Measurements from ENCODE around the gene ARHGEF37. TPM values are rescaled to one million over a fixed set of nuclear protein-coding genes. Genes with fewer than 3 reads are reported as not detected.

Gene ARHGEF37
- total and polyA plus RNA-seq, 4 donors = 2.2 to 9.1 (median 3.7) TPM

DNA sequence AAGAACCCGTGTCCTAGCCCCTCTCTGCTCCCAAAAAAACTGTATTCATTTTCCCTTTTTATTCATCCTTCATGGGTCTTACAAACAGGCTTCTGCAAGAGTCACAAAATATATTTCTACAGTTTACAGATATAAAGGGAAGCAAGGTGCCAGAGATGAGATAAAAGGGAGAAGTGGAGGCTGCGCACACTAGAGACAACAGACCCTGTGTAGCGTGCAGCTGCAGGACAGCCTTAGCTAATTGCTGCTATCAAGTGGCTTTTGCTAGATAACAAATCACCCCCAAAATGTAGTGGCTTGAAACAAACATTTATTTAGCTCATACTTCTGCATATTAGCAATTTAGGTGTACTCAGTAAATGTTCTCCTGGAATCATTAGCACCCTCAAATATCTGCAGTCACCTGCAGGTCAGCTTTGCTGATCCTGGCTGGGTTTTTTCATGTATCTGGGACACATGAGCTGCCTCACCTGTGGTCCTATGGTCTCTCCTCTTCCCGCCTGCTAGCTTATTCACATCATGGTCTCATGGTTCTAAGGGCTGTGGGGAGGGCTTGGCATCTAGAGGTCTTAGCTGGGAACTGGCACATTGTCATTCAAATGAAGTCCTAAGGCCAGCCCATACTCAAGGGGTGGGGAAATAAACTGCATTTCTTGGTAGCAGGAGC is 29.4 kb downstream of the ARHGEF37 start:
- peaks cover 0 to 13% (median 3%) of the 10 kb centered on the region in 5 donors for H3K4me1 ChIP-seq (ENCODE audit: control insufficient read depth in 5 of 5, insufficient read depth in 5 of 5, low read length in 5 of 5)
- WGBS, 2 donors = 94 to 96% methylated on average over 4 of the region's 4 CpGs
- peaks cover 0 to 9% (median 2%) of the 10 kb centered on the region in 4 donors for H3K36me3 ChIP-seq (ENCODE audit: control insufficient read depth in 4 of 4, insufficient read depth in 4 of 4, low read length in 4 of 4)
- no peaks in the 10 kb centered on the region for H3K27me3 ChIP-seq (ENCODE audit: control insufficient read depth in 3 of 3, insufficient read depth in 3 of 3, low read length in 2 of 3)
- peak overlapping the region in 1 of 2 donors; percentile 1 for H3K9ac ChIP-seq (ENCODE audit: insufficient read depth in 1 of 2, low read length in 2 of 2)
- peaks cover 0 to 4% (median 0%) of the 10 kb centered on the region in 4 donors for H3K9me3 ChIP-seq (ENCODE audit: control insufficient read depth in 4 of 4, insufficient read depth in 3 of 4, low read length in 3 of 4)
- DNase-seq = no peak
- H3K27ac ChIP-seq (ENCODE audit: low read depth in 1 of 2, low read length in 1 of 2) = no peak overlapping the region
- TF ChIP-seq, protein P1, sequence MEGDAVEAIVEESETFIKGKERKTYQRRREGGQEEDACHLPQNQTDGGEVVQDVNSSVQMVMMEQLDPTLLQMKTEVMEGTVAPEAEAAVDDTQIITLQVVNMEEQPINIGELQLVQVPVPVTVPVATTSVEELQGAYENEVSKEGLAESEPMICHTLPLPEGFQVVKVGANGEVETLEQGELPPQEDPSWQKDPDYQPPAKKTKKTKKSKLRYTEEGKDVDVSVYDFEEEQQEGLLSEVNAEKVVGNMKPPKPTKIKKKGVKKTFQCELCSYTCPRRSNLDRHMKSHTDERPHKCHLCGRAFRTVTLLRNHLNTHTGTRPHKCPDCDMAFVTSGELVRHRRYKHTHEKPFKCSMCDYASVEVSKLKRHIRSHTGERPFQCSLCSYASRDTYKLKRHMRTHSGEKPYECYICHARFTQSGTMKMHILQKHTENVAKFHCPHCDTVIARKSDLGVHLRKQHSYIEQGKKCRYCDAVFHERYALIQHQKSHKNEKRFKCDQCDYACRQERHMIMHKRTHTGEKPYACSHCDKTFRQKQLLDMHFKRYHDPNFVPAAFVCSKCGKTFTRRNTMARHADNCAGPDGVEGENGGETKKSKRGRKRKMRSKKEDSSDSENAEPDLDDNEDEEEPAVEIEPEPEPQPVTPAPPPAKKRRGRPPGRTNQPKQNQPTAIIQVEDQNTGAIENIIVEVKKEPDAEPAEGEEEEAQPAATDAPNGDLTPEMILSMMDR (IDR thresholded peaks at IDR 0.05; ENCODE audit: control extremely low read depth, extremely low read depth) = no peak
- H3K4me3 ChIP-seq = no peak overlapping the region
- ATAC-seq (ENCODE audit: insufficient read depth, low FRiP score) = no peak

GRCh38 chr5:149611326-149611725 is 30.0 kb downstream of the ARHGEF37 start:
- ATAC-seq (ENCODE audit: insufficient read depth, low FRiP score) (no peak), DNase-seq (peak; percentile 82 to 90 (median 89))
- Histone ChIP-seq H3K4me3 (no peak overlapping the region), H3K9me3 (ENCODE audit: control insufficient read depth in 4 of 4, insufficient read depth in 3 of 4, low read length in 3 of 4) (peaks cover 0 to 4% (median 0%) of the 10 kb centered on the region in 4 donors), H3K36me3 (ENCODE audit: control insufficient read depth in 4 of 4, insufficient read depth in 4 of 4, low read length in 4 of 4) (peaks cover 0 to 9% (median 2%) of the 10 kb centered on the region in 4 donors), H3K9ac (ENCODE audit: insufficient read depth in 1 of 2, low read length in 2 of 2) (peak overlapping the region in 1 of 2 donors; percentile 1), H3K27me3 (ENCODE audit: control insufficient read depth in 3 of 3, insufficient read depth in 3 of 3, low read length in 2 of 3) (no peaks in the 10 kb centered on the region), H3K4me1 (ENCODE audit: control insufficient read depth in 5 of 5, insufficient read depth in 5 of 5, low read length in 5 of 5) (peaks cover 0 to 13% (median 0%) of the 10 kb centered on the region in 5 donors), H3K27ac (ENCODE audit: low read depth in 1 of 2, low read length in 1 of 2) (no peak overlapping the region)
- WGBS, 2 donors = 75 to 79% methylated on average over 5 of the region's 5 CpGs
- TF ChIP-seq, protein P1 (IDR thresholded peaks at IDR 0.05; ENCODE audit: control extremely low read depth, extremely low read depth) = no peak

GRCh38 chr5:149614034-149614907 is 33.0 kb downstream of the ARHGEF37 start:
- peaks cover 0 to 13% (median 0%) of the 10 kb centered on the region in 5 donors for H3K4me1 ChIP-seq (ENCODE audit: control insufficient read depth in 5 of 5, insufficient read depth in 5 of 5, low read length in 5 of 5)
- no peak overlapping the region for H3K27ac ChIP-seq (ENCODE audit: low read depth in 1 of 2, low read length in 1 of 2)
- DNase-seq (no peak), ATAC-seq (ENCODE audit: insufficient read depth, low FRiP score) (no peak)
- no peaks in the 10 kb centered on the region for H3K27me3 ChIP-seq (ENCODE audit: control insufficient read depth in 3 of 3, insufficient read depth in 3 of 3, low read length in 2 of 3)
- H3K4me3 ChIP-seq = no peak overlapping the region
- no peak overlapping the region for H3K9ac ChIP-seq (ENCODE audit: insufficient read depth in 1 of 2, low read length in 2 of 2)
- WGBS, 2 donors = 94 to 95% methylated on average over 8 of the region's 8 CpGs
- H3K9me3 ChIP-seq (ENCODE audit: control insufficient read depth in 4 of 4, insufficient read depth in 3 of 4, low read length in 3 of 4) = peaks cover 0 to 4% (median 0%) of the 10 kb centered on the region in 4 donors
- TF ChIP-seq, protein P1 (IDR thresholded peaks at IDR 0.05; ENCODE audit: control extremely low read depth, extremely low read depth) = no peak
- peaks cover 0 to 9% (median 2%) of the 10 kb centered on the region in 4 donors for H3K36me3 ChIP-seq (ENCODE audit: control insufficient read depth in 4 of 4, insufficient read depth in 4 of 4, low read length in 4 of 4)
